Endothelial cell of umbilical vein (primary cell): ENCODE data around the gene MYO1H. TPM values are rescaled to one million over a fixed set of nuclear protein-coding genes. Genes with fewer than 3 reads are reported as not detected.
A peak's percentile ranks its signal among the peaks of the same experiment; 100 is the strongest.

Experiments used
- BruUV-seq: library from RNA; stranded (reverse); fragments of 400-500 nt; replicated peaks from 2 replicates; lab custom pipeline; 2021; lab: Mats Ljungman, UMichigan
- CTCF ChIA-PET: fragments of 300-600, 350-600 bp; sonication (Branson Sonifier 250); formaldehyde crosslinking; loops from one replicate; lab custom pipeline; 2021; ENCODE audit warnings: antibody characterized with exemption, inconsistent platforms; lab: Charles Lee
- POLR2A ChIA-PET: fragments of 300-600, 350-600 bp; sonication (Branson Sonifier 250); formaldehyde crosslinking; loops from one replicate; lab custom pipeline; 2021; ENCODE audit warnings: antibody characterized with exemption, inconsistent platforms; lab: Charles Lee
- DNase-seq: peaks from one replicate; pipeline ENCODE4 v3.0.0-alpha.2; 2011; ENCODE audit warnings: low read depth, low spot score
- FAIRE-seq: peaks from 2 replicates; lab custom pipeline; 2011; peaks lifted over from hg19 to GRCh38; lab: Jason Lieb, UNC
- H2AFZ ChIP-seq: 2 replicates; pipeline ENCODE4 v1.6.0; 2012; ENCODE audit warnings: low read depth, low read length, control low read depth, inconsistent platforms
- H3K27ac ChIP-seq: 2 replicates; pipeline ENCODE4 v1.5.1; 2011; ENCODE audit warnings: low read depth, mild to moderate bottlenecking, control low read depth, low read length, moderate library complexity; ENCODE audit not compliant: insufficient read depth
- H3K27me3 ChIP-seq, 2 experiments: 2 replicates each; pipeline versions ENCODE4 v1.6.0 to v1.6.1; 2011; ENCODE audit warnings: low read length in 2 of 2, mixed read lengths in 1 of 2; ENCODE audit not compliant: control insufficient read depth in 2 of 2, insufficient read depth in 2 of 2
- H3K36me3 ChIP-seq, 2 experiments: 2 replicates in 1 of 2; 3 replicates in 1 of 2; pipeline ENCODE4 v1.5.1; 2011; ENCODE audit warnings: low read length in 2 of 2, mild to moderate bottlenecking in 1 of 2, moderate library complexity in 1 of 2; ENCODE audit not compliant: control insufficient read depth in 2 of 2, insufficient read depth in 2 of 2; ENCODE audit errors: extremely low read depth in 1 of 2
- H3K4me1 ChIP-seq: 3 replicates; pipeline ENCODE4 v1.5.1; 2011; ENCODE audit warnings: mild to moderate bottlenecking, low read length; ENCODE audit not compliant: control insufficient read depth, insufficient read depth; ENCODE audit errors: extremely low read depth
- H3K4me2 ChIP-seq: 2 replicates; pipeline ENCODE4 v1.6.1; 2011; ENCODE audit warnings: low read length, control low read depth, mixed read lengths; ENCODE audit not compliant: insufficient read depth
- H3K4me3 ChIP-seq, 3 experiments: fragments of 200-600 bp in 1 of 3; sonication (generic), shearing (Covaris generic) in 1 of 3; replicated peaks in 1 of 3; 2 replicates each; pipeline ENCODE4 v1.5.1; 2011 to 2016; ENCODE audit warnings: control low read depth in 3 of 3, low read length in 3 of 3, mild to moderate bottlenecking in 2 of 3, inconsistent platforms in 1 of 3, low read depth in 1 of 3, moderate library complexity in 1 of 3; ENCODE audit not compliant: insufficient read depth in 1 of 3
- H3K79me2 ChIP-seq: 2 replicates; pipeline ENCODE4 v1.6.0; 2012; ENCODE audit warnings: low read length, inconsistent platforms; ENCODE audit not compliant: control insufficient read depth, insufficient read depth
- H3K9ac ChIP-seq: replicated peaks from 2 replicates; pipeline ENCODE3; 2011; ENCODE audit warnings: low read length, control low read depth; ENCODE audit not compliant: insufficient read depth; ENCODE audit errors: extremely low read depth
- H3K9me1 ChIP-seq: replicated peaks from 3 replicates; pipeline ENCODE4 v1.6.0; 2011; ENCODE audit warnings: mild to moderate bottlenecking, low read length; ENCODE audit not compliant: control insufficient read depth, insufficient read depth; ENCODE audit errors: extremely low read depth
- H3K9me3 ChIP-seq: replicated peaks from 2 replicates; pipeline ENCODE4 v1.5.1; 2012; ENCODE audit warnings: low read length, inconsistent platforms; ENCODE audit not compliant: control insufficient read depth, insufficient read depth
- H4K20me1 ChIP-seq: replicated peaks from 2 replicates; pipeline ENCODE3; 2011; ENCODE audit warnings: mild to moderate bottlenecking, low read length; ENCODE audit not compliant: control insufficient read depth, insufficient read depth; ENCODE audit errors: extremely low read depth
- CTCF ChIP-seq, 2 donors: IDR thresholded peaks; 1 replicate in 1 of 2; 2 replicates in 1 of 2; pipeline ENCODE4 v1.5.1; 2011; ENCODE audit warnings: low read length in 2 of 2, mild to moderate bottlenecking in 2 of 2, moderate library complexity in 2 of 2, control low read depth in 1 of 2, inconsistent platforms in 1 of 2, low read depth in 1 of 2; ENCODE audit not compliant: insufficient read depth in 1 of 2; ENCODE audit errors: extremely low read depth in 1 of 2
- EZH2 ChIP-seq: IDR thresholded peaks from 2 replicates; pipeline ENCODE4 v1.6.1; 2012; ENCODE audit warnings: borderline replicate concordance, low read depth, mild to moderate bottlenecking, moderate library complexity, low read length, inconsistent platforms; ENCODE audit not compliant: severe bottlenecking
- FOS ChIP-seq: IDR thresholded peaks from 2 replicates; pipeline ENCODE4 v1.6.1; 2011; ENCODE audit warnings: mild to moderate bottlenecking, low read length, moderate library complexity, borderline replicate concordance; ENCODE audit not compliant: insufficient read depth
- GATA2 ChIP-seq: IDR thresholded peaks from 2 replicates; pipeline ENCODE4 v1.7.0; 2011; ENCODE audit warnings: low read depth, mild to moderate bottlenecking, moderate library complexity, mixed read lengths, low read length; ENCODE audit not compliant: insufficient read length, insufficient read depth
- JUN ChIP-seq: IDR thresholded peaks from 2 replicates; pipeline ENCODE4 v1.6.1; 2011; ENCODE audit warnings: borderline replicate concordance, low read depth; ENCODE audit not compliant: insufficient read length, insufficient read depth
- MAX ChIP-seq: IDR thresholded peaks from 2 replicates; pipeline ENCODE4 v1.6.1; 2011; ENCODE audit not compliant: insufficient read depth, insufficient read length
- MYC ChIP-seq: IDR thresholded peaks from one replicate; pipeline ENCODE4 v1.6.1; 2011; ENCODE audit warnings: mild to moderate bottlenecking, low read depth, low read length
- POLR2A ChIP-seq: IDR thresholded peaks from 2 replicates; pipeline ENCODE4 v1.6.1; 2012; ENCODE audit warnings: low read depth, mild to moderate bottlenecking, control low read depth, low read length
- POLR2AphosphoS5 ChIP-seq: IDR thresholded peaks from 2 replicates; pipeline ENCODE4 v1.6.1; 2012; ENCODE audit warnings: low read depth, mild to moderate bottlenecking, control low read depth, low read length, moderate library complexity; ENCODE audit not compliant: insufficient read depth
- dilution Hi-C: fragments of 300-500 bp; cut with MboI; formaldehyde crosslinking; loops from one replicate; pipeline ENCODE4 v1.15.0; 2019; ENCODE audit warnings: low sequenced_read_pairs; ENCODE audit not compliant: extremely low pct_ligation_motif_present
- intact Hi-C: fragments of 100-400 bp; cut with micrococcal nuclease; formaldehyde crosslinking; loops from one replicate; pipeline ENCODE4 v1.10.0; 2022
- polyA plus RNA-seq, 4 experiments: library from polyadenylated mRNA; depleted of rRNA in 3 of 4; stranded (reverse) in 3 of 4; unstranded in 1 of 4; fragments of >200 nt; gene quantifications; 2 replicates each; pipeline versions ENCODE4 v1.2.1 to v1.2.3, GENCODE V29; 2011 to 2012; ENCODE audit warnings: missing spikeins in 1 of 4
- total RNA-seq: library from RNA; stranded (reverse); gene quantifications from 2 replicates; pipeline ENCODE4 v1.2.3, GENCODE V29; 2021

MYO1H gene
- total and polyA plus RNA-seq, 2 donors (not counting 3 experiments of a cell fraction or from before 2014, with no cell fraction given): not detected

GRCh38 chr12:109462868-109463692, 115.4 kb downstream of the MYO1H start:
- peak; percentile 92 for DNase-seq
- H3K79me2 ChIP-seq: peaks cover 77% of the 10 kb centered on the region
- CTCF ChIA-PET: interaction anchor here (1.0 to 5.1 kb wide), 12 partner anchors 10 to 56 kb away, joined by 3 to 47 read pairs (median 5); partner anchors contain the start of genes KCTD10 and UBE3B
- no TSS peak for BruUV-seq
- H3K9me3 ChIP-seq: no peaks in the 10 kb centered on the region
- TF ChIP-seq GATA2 (no peak), JUN (peak; percentile 23), MYC (no peak), POLR2A (peak; percentile 23), POLR2AphosphoS5 (peak; percentile 64), CTCF (IDR thresholded peaks at IDR 0.05; ENCODE audit: extremely low read depth in 1 of 2, insufficient read depth in 1 of 2, low read depth in 1 of 2, low read length in 2 of 2) (no peak), EZH2 (no peak), FOS (peak; percentile 31), MAX (no peak)
- peak; percentile 99 for FAIRE-seq
- H3K9ac ChIP-seq: peak overlapping the region; percentile 56
- no peak overlapping the region for H3K4me3 ChIP-seq
- H3K36me3 ChIP-seq: peaks cover 3 to 22% of the 10 kb centered on the region in 2 experiments
- H4K20me1 ChIP-seq: no peaks in the 10 kb centered on the region
- H3K27me3 ChIP-seq: no peaks in the 10 kb centered on the region
- H3K4me2 ChIP-seq: peak overlapping the region; percentile 66
- peaks cover 71% of the 10 kb centered on the region for H3K4me1 ChIP-seq
- intact Hi-C loops (loop anchor here (1.0 to 5.0 kb wide), 4 partner anchors 14 to 611 kb away; partner anchors contain the start of genes KCTD10 and UBE3B), dilution Hi-C loops (no loop called here)
- peak overlapping the region; percentile 89 for H3K27ac ChIP-seq
- no peak overlapping the region for H2AFZ ChIP-seq
- POLR2A ChIA-PET: interaction anchor here (0.8 kb wide), 1 partner anchor 14 kb away, joined by 11 read pairs; the partner anchor contains the start of genes KCTD10 and UBE3B
- no peaks in the 10 kb centered on the region for H3K9me1 ChIP-seq
